8988T (cell line): ENCODE measurements around the gene NR1H3.
"Not testable (repeated sequence)": the region's sequence is repeated elsewhere in the genome, so short reads cannot be mapped to it uniquely, and the experiment has no call there.

Source experiments
- DNase-seq: peaks from one replicate; pipeline ENCODE4 v3.0.0; 2011

The NR1H3 gene

DNA sequence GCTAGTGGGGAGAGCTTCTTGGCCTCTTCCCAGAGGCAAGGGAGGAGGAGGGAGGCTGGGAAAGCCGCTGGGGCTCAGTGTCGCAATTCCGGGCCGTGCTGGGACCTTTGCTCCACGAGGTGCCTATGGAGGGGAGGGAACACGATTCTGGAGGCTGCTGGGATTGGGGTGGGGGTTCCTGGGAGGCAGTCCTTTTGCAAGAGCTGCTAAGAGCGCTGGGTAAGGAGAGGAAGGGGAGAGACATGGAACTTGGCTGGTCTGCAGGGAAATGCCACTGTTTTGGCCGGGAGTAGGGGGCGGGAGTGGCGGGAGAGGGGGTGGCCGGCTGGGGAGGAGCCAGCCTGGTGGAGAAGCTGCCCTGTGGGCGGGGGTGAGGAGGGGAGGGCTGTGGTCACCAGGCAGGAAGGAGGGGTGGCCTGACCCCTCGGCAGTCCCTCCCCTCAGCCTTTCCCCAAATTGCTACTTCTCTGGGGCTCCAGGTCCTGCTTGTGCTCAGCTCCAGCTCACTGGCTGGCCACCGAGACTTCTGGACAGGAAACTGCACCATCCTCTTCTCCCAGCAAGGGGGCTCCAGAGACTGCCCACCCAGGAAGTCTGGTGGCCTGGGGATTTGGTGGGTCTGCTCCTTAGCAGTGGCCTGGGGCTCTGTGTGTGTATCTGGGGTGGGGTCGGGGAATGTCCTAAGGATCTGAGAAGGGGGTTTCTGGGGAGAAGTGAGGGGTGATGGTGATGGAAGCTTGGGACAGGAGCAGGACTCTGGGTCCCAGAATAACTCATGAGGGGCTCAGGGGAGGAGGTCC lies at the start of gene NR1H3:
NR1H3 (plus strand) TSS at position 480 of the 800 bp plus-strand sequence. CDS start 1,221 bp downstream, outside the sequence.
- DNase-seq, result peak; percentile 78

DNA sequence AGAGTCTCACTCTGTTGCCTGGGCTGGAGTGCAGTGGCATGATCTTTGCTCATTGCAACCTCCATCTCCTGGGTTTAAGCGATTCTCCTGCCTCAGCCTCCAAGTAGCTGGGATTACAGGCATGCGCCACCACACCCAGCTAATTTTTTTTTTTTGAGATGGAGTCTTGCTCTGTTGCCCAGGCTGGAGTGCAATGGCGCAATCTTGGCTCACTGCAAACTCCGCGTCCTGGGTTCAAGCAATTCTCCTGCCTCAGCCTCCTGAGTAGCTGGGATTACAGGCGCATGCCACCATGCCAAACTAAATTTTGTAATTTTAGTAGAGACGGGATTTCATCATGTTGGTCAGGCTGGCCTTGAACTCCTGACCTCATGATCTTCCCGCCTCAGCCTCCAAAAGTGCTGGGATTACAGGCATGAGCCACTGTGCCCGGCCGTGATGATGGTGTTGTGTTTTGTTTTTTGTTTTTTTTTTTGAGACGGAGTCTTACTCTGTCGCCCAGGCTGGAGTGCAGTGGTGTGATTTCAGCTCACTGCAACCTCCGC lies 49.7 kb upstream of the NR1H3 start:
- DNase-seq, result not testable (repeated sequence)

DNA sequence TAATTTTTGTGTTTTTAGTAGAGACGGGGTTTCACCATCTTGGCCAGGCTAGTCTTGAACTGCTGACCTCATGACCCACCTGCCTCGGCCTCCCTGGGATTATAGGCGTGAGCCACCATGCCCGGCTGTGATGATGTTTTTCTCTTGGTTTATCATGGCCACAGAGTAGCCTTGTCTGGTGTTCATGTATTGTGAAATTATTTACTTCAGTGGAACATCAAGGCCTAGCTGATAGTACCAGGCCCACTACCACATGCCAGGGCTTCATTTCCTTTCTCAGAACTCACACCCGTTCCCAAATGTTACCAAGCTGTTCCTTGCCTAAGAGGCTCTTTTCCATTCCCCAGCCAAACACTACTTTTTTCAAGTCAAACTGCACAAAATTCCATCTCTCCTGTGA lies 49.2 kb upstream of the NR1H3 start:
- DNase-seq, result no peak

DNA sequence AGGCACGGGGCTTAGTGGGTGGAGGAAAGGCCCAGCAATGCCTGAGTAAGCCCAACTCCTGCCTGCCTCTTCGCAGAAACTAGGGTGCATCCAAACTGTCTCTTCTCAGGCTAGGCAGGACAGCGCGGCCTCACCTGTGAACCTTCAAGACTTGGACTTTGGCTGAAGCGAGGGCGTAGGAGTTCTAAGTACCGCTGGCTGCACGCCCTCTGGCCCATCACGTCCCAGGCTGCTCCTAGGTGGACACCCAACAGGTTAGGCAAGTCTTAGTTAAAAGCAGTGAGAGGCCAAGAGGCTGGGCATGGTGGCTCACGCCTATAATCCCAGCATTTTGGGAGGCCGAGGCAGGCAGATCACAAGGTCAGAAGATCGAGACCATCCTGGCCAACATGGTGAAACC lies 44.9 kb upstream of the NR1H3 start:
- no peak for DNase-seq

DNA sequence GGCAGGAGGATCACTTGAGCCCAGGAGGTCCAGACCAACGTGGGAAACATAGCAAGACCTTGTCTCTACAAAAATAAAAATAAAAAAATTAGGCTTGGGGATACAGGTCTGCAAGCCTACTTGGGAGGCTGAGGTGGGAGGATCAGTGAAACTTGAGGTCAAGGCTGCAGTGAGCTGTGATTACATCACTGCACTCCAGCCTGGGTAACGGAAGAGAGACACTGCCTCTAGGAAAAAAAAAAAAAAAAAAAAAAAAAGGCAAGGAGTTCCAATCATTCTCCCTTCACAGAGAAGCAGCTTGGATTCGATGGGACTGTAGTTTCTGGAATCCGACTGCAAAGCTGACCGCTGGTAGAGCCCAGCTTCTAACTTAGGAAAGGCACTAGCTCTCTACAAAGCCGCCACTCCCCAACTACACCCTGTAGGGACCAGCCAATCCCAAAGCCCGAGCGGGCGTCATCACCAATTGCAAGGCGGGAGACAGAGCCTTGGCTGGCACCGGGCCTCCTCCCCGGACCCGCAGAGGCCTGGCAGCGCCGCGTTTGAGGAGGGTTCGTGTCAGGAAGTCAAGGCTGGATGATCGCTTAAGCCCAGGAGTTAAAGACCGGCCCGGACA lies 43.7 kb upstream of the NR1H3 start:
- DNase-seq, result peak; percentile 90

DNA sequence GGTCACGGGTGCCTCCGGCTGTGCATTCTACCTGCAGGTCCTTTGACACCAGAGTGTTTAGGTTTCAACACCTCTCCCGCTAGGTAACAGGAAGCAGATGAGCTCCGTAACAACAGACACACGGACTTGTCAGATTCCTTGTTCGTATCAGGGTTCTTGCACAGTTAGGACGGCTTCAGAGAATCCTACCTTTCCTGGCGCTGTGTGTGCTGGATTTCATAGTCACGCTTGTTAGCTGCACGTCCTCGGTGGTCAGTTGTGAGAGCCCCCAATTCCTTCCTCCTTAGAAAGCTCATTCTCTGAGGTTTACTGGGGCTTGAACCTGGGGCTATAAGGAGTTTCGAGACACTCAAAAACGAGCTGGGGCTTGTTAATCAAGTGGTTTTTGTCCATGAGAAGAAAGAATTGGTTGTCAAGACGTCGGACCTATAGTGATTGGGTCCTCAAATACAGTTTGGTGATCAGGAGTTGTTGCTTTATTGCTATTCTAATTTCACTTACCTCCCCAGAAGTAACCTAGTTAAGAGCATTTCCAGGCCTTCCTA lies 42.4 kb upstream of the NR1H3 start:
- DNase-seq, result no peak

DNA sequence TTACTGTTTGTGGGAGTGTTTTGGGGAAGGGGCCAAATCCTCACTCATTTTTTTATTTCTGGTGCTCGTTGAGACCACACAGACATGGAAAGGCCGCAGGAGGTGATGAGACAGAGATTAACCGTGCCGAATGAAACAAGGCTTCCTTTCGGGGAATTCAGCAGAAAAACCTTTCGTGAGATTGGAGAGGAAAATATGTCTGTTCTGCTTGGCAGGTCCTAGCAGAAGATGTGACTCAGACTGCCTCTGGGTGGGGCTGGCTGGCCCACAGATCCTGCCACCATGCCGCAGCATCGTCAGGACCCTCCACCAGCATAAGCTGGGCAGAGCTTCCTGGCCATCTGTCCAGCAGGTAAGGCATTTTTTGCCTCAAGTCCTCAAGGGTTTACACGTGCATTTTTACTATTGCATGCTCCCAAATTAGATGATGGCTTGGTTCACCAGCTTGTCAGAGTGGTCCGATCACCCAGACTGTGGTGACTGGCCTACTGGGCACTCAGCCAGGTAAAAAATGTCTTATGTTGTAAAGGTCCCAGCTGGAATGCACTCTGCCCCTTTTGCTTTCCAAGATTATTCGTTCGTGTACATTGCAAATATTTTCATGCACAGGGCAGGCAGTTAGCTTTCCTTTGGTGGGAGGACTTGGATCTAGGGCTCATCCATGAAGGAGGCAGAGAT lies 41.5 kb upstream of the NR1H3 start:
- no peak for DNase-seq

DNA sequence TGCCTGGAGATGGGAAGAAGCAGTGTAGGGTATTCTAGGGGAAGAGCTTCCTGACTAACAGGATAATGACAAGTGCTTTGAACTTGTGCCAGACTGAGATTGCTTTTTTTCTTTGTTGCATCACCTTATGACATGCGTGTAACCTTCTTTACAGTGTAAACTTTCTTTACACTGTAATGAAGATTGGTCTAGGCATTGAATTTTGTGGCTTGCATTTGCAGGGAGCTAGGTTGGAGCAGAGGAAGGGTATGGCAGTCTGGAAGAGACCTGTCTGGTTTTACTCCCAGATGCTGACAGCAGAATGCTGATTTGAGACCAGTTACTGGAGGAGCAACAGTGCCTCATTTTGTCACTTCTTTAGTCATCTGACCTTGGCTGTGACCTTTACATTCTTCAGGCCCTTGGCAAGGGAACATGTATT lies 37.4 kb upstream of the NR1H3 start:
- DNase-seq, result no peak

DNA sequence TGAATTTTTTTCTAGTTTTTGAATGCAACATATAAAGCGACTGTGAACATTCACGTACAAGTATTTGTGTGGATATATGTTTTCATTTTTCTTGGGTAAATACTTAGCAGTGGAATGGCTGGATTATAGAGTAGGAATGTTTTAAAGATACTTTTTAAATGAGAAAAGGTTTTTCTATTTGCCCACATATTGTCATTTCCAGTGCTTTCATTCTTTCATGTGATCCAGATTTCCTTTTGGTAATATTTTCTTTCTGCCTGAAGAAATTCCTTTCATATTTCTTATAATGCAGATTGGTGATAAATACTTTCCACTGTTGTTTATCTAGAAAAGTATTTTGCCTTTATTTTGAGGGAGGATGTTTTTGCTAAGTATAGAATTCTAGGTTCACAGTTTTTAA lies 35.1 kb upstream of the NR1H3 start:
- DNase-seq, result no peak

DNA sequence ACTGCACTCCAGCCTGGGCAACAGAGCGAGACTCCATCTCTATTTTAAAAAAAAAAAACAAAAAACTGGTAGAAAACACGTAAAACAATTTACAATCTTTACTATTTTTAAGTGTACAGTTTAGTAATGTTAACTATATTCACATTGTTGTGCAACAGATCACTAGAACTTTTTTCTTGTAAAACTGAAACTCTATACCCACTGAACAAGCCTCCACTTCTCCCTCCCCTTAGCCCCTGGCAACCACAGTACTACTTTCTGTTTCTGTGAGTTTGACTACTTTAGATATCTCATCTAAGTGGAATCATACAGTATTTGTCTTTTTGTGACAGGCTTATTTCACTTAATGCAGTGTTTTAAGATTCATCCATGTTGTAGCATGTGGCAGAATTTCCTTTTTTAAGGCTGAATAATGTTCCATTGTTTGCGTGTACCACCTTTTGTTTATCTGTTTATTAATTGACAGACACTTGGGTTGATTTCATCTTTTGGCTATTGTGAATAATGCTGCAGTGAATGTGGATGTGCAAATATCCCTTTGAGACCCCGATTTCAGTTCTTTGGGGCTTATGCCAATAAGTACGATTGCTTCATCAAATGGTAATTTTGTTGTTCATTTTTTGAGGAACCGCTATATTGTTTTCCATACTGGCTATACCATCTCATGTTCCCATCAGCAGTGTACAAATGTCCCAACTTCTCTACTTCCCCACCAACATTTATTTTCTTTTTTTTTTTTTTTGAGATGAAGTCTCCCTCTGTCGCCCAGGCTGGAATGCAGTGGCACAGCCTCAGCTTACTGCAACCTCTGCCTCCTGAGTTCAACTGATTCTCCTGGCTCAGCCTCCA lies 32.0 kb upstream of the NR1H3 start:
- DNase-seq, result no peak

DNA sequence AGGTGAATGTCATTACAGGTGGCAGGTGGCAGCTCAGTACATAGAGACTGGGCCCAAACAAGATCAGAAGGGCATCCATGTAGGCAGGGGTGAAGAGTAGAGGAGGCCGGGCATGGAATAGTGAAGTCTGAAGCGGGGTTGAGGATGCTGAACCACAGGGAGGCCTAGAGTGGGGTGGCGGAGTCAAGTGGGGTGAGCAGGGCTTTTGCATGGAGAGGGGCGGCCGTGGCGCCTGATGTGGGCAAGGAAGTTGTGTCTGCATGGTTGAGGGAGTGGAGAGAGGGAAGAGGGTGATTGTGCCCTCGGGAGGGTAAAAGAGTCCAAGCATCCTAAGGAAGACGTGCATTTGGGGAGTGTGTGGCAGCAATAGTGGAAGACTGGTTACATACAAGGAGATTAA lies 28.6 kb upstream of the NR1H3 start:
- DNase-seq, result no peak

DNA sequence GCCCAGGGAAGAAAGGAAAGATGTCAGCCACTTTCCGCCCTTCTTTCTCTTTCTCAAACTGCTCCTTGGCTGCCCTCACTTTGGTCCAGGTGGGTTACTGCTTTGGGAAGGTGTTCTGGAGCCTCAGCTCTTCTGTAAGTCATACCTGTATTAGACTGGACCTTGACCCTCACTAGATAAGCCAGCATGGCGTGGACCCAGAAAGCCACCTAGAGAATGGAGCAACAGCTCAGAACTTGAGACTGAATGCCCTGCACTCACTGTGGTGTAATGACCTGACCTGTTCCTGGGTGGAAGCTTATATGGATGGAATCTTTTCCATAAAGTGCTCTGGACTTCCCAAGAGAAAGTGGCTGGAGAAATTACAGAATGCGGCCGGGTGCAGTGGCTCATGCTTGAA lies 24.7 kb upstream of the NR1H3 start:
- DNase-seq, result no peak

DNA sequence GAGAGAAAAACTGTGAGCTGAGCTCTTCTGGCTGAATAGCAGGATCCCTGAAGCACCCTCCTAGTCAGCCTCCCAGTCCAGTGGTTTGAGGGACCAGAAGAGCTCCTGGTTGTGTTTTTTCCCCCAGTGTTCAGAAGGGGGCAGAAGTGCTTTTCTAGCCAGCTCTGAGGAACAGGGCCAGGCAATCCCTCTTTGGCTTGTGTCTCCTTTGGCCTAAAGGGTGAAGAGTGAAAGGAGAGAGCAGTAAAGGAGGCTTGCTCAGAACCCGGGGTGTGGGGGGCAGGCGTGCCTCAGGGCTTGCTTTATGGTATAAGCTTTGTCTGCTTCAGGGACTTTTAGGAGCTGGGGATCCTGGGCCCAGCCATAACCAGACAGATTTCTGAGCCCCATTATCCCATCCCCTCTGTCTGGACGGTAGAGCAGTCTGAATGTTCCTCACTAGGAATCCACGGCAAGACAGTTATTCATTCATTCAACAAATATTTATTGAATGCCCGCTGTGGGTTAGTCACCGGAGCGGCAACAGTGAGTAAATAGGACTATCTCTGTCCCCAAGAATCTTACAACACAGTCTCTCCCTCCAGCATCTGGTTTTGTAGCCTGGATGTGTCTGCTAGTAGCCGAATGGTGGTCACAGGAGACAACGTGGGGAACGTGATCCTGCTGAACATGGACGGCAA lies 23.7 kb upstream of the NR1H3 start:
- no peak for DNase-seq

DNA sequence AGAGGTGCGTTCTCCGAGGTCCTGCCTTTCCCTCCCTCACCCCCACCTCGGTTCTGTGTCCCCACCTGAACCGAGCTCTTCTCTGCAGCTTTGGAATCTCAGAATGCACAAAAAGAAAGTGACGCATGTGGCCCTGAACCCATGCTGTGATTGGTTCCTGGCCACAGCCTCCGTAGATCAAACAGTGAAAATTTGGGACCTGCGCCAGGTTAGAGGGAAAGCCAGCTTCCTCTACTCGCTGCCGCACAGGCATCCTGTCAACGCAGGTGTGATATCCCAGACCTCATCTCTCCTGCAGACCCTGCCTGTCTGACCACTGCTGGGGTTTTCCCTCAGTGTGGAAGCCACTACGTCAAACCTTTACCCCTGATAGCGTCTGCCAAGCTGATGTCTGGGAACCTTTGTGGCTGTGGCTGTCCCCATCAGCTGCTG lies 23.1 kb upstream of the NR1H3 start:
- no peak for DNase-seq

DNA sequence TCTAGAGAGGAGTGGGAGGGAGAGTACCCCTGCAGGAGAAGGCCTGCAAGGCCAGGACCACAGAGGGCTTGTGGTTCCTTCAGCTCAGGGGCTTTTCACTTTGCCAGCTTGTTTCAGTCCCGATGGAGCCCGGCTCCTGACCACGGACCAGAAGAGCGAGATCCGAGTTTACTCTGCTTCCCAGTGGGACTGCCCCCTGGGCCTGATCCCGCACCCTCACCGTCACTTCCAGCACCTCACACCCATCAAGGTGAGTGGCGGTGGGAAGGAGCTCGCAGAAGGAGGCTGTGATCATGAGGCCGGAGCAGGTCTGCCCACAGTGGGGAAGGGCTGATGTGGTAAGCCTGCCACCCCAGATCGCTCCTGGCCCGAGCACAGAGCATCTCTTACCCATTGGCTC lies 22.6 kb upstream of the NR1H3 start:
- DNase-seq, result no peak

DNA sequence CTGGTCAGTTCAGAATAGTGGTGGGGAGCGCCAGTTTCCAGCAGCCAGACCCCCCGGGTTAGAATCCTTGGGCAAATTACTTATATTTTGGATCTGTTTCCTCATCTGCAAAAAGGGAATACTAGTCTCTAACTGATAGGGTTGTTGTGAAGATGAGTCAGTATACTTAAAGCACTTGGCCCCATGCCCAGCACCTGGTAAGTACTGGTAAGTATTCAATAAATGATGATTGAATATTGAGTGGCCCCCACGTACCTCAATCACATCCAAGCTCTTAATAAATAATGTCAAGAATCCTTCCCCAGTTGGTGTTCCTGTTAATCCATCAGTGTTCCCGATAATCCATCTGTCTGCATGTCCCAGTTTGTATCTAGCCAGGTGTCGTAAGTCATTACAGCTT lies 21.3 kb upstream of the NR1H3 start:
- DNase-seq, result no peak

DNA sequence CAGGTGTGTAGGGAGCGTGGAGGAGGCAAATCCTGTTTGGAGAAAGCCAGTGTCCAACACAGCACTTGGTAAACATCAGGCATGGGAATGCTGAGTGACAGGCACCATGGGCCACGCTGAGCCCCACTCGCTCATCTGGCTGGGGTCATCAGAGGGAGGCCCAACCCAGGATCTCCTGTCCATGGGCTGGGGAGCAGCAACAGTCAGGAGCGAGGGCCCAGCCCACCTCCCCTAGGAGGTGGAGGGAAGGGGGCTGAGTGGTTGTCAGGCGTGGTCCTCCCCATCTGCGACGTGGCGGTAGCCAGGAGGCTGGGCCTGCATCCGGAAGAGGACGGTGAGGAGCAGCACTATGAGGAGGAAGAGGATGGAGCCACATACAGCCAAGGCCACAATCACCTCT lies 17.9 kb upstream of the NR1H3 start:
- DNase-seq, result no peak

DNA sequence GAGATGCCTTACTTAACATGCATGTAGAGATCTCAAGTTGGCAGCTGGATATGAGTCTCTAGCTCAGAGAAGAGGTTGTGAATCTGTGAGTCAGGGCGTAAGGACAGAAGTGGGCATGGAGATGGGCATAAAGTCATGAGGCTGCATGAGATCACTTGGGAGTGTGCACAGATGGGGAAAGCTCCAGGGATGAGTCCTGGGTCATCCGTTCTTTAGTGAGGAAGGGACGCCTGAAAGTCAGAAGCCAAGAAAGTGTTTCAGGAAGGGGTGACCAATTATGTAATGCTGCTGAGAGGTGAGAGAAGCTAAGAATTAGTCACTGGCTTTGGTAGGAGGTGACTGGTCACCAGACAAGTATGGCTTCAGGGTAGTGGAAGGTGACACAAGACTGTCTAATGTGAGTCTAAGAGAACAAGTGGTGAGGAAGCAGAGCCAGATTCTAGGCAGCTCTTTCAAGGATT lies 15.9 kb upstream of the NR1H3 start:
- no peak for DNase-seq

DNA sequence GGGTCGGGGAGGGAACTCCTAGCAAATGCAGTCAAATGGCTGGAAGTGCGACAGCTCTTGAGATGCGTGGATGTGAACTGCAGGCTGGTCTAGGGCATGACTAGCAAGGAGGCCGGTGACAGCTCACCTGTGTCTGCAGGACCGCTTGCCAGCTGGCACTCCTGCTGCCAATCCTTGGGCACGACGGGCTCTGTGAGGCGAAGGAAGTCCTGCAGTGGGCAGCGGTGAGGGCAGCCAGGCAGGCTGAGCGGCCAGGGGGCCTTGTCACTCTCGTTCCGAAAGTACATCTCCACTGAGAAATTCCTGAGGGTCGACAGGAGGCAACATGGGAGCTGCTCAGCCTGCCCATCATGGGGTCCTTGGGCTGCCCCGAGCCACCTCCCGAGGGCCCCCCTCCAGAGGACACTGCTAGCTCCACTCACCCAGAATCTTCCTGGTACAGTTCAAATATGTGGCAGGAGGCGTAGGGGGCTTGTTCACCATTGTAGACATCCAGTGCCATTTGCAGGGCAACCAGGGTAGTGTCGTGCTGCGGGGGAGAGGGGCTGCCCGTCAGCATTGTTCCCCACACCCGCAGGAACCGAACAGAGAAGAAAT lies 15.1 kb upstream of the NR1H3 start:
- DNase-seq, result no peak

DNA sequence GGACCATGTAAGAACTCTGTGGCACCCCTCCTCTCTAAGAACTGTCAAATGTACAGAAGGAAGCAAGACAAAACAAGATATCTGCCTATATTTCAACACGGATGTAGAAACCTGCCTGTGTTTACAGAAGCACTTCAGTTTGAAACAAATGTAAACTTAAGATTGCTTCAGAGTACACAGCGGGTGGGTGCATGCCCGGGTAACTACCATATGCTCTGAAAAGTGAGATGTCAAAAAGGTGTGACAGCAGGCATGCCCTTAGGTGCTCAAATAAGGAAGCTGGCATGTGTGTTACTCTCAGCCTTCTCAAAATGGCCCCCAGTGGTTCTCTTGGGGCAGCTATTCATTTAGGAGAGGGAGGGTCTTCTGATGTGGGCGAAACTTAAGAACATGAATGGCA lies 14.3 kb upstream of the NR1H3 start:
- DNase-seq, result no peak
